Ishikawa (cell line): ENCODE results near the gene SACM1L.

Source experiments
- CEBPB ChIP-seq: IDR thresholded peaks from 2 replicates; pipeline ENCODE4 v1.6.1; 2012
- CREB1 ChIP-seq: IDR thresholded peaks from 2 replicates; pipeline ENCODE4 v1.6.1; 2012; ENCODE audit warnings: low read depth
- EGR1 ChIP-seq: IDR thresholded peaks from 2 replicates; pipeline ENCODE4 v1.6.1; 2012
- EP300 ChIP-seq: IDR thresholded peaks from 2 replicates; pipeline ENCODE4 v1.6.1; 2012; ENCODE audit warnings: borderline replicate concordance
- FOXM1 ChIP-seq: IDR thresholded peaks from 2 replicates; pipeline ENCODE4 v1.6.1; 2012; ENCODE audit warnings: low read depth, borderline replicate concordance
- NFIC ChIP-seq: IDR thresholded peaks from 2 replicates; pipeline ENCODE4 v1.6.1; 2012
- RAD21 ChIP-seq: IDR thresholded peaks from 2 replicates; pipeline ENCODE4 v1.6.1; 2012; ENCODE audit warnings: low read depth
- TAF1 ChIP-seq: IDR thresholded peaks from 2 replicates; pipeline ENCODE4 v1.6.1; 2012; ENCODE audit warnings: low read depth, mild to moderate bottlenecking
- TCF12 ChIP-seq: IDR thresholded peaks from 2 replicates; pipeline ENCODE4 v1.6.1; 2012; ENCODE audit warnings: low read depth
- TEAD4 ChIP-seq: IDR thresholded peaks from 2 replicates; pipeline ENCODE4 v1.6.1; 2012
- USF1 ChIP-seq: IDR thresholded peaks from 2 replicates; pipeline ENCODE4 v1.6.1; 2012
- YY1 ChIP-seq: IDR thresholded peaks from 2 replicates; pipeline ENCODE4 v1.6.1; 2012; ENCODE audit warnings: low read depth
- ZBTB7A ChIP-seq: IDR thresholded peaks from 2 replicates; pipeline ENCODE4 v1.6.1; 2012; ENCODE audit warnings: low read depth
- TF ChIP-seq, protein P1 (sequence below): IDR thresholded peaks from 2 replicates; pipeline ENCODE4 v1.6.1; 2012
- TF ChIP-seq, protein P2 (sequence below): IDR thresholded peaks from 2 replicates; pipeline ENCODE4 v1.6.1; 2012; ENCODE audit warnings: low read depth, mild to moderate bottlenecking

The SACM1L gene

DNA sequence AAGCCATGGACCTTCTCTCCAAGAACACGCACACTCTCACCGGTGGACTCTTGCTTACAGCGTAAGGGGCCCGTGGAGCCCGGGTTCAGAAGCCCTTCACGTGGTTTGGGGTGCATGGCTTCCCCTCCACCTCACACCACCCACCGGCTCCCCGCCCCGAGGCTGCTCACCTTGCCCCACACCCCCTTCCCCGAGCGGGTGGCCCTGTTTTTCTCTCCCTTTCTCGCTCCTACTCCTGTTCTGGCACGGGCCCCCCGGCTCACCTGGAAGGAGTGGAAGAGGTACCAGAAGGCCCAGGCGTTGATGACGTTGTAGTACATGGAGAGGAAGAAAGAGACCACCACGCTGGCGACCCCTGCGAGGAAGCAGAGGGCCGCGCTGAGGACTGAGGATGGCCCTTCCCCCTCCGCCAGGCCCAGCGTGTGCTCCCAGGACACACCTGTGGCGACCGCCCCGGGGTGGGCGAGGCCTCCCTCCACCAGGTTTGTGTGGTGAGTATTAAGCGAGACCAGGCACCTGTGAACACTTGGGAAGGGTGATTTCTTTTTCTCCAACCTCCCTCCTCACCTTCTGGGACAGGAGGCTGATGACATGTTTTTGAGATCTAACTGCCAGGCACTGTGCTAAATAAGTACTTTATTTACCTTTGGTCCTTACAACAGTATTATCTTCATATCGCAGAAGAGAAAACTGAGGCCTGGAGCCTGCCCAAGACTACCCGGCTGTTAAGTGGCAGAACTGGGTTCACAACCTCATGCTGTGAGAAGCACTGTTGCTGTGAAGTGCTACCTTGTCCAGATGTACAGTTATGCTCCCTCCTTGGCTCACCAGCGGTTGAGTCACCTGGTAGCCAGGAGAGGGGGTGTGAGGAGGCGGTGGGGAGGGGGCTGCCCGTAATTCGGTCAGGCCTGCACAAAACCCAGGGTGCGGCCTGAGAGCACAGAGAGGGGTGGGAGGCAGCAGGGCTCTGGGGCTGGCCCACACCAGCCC is 90.8 kb downstream of the SACM1L start:
- TF ChIP-seq TEAD4 (peak; percentile 63), YY1 (no peak), CEBPB (no peak), NFIC (peak; percentile 90), TCF12 (peak; percentile 92), EGR1 (peak; percentile 64; the same call in 1 of the 2 replicates), CREB1 (no peak), FOXM1 (no peak), ZBTB7A (peak; percentile 96; the same call in 1 of the 2 replicates), EP300 (peak; percentile 84), USF1 (0 out of 2 replicates have a peak, but pooled peaks have one; percentile 25), TAF1 (0 out of 2 replicates have a peak, but pooled peaks have one; percentile 25), RAD21 (peak; percentile 22; the same call in 1 of the 2 replicates)
- TF ChIP-seq, protein P1, sequence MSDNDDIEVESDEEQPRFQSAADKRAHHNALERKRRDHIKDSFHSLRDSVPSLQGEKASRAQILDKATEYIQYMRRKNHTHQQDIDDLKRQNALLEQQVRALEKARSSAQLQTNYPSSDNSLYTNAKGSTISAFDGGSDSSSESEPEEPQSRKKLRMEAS, result peak; percentile 79
- TF ChIP-seq, protein P2, sequence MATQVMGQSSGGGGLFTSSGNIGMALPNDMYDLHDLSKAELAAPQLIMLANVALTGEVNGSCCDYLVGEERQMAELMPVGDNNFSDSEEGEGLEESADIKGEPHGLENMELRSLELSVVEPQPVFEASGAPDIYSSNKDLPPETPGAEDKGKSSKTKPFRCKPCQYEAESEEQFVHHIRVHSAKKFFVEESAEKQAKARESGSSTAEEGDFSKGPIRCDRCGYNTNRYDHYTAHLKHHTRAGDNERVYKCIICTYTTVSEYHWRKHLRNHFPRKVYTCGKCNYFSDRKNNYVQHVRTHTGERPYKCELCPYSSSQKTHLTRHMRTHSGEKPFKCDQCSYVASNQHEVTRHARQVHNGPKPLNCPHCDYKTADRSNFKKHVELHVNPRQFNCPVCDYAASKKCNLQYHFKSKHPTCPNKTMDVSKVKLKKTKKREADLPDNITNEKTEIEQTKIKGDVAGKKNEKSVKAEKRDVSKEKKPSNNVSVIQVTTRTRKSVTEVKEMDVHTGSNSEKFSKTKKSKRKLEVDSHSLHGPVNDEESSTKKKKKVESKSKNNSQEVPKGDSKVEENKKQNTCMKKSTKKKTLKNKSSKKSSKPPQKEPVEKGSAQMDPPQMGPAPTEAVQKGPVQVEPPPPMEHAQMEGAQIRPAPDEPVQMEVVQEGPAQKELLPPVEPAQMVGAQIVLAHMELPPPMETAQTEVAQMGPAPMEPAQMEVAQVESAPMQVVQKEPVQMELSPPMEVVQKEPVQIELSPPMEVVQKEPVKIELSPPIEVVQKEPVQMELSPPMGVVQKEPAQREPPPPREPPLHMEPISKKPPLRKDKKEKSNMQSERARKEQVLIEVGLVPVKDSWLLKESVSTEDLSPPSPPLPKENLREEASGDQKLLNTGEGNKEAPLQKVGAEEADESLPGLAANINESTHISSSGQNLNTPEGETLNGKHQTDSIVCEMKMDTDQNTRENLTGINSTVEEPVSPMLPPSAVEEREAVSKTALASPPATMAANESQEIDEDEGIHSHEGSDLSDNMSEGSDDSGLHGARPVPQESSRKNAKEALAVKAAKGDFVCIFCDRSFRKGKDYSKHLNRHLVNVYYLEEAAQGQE, result no peak

GRCh38 chr3:45781271-45781670 is 92.1 kb downstream of the SACM1L start:
- TF ChIP-seq ZBTB7A (no peak), TAF1 (no peak), CREB1 (no peak)
- TF ChIP-seq, protein P2, result no peak

DNA sequence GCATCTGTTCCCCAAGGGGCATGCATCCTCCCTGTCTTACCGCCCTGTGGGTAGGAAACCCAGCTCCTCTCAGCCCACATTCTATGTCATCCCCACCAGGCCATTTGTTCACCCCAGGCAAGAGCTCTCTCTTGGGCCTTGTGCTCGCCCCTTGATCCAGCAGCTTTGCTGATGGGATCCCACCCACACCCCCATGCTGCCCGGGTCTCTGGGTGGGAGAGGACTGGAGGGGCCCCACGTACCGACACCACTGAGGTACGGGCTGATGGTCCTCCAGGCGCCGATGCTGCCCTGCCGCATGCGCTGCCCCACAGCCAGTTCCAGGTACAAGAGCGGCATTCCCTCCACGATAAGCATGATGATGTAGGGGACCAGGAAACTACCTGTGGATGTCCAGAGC is 92.6 kb downstream of the SACM1L start:
- TF ChIP-seq USF1, result no peak
- no peak for TF ChIP-seq ZBTB7A
- no peak for TF ChIP-seq EP300
- TF ChIP-seq FOXM1, result no peak
- no peak for TF ChIP-seq CREB1
- no peak for TF ChIP-seq EGR1
- TF ChIP-seq, protein P2, result no peak
- no peak for TF ChIP-seq CEBPB

GRCh38 chr3:45782381-45782780 is 93.2 kb downstream of the SACM1L start:
- no peak for TF ChIP-seq EGR1

DNA sequence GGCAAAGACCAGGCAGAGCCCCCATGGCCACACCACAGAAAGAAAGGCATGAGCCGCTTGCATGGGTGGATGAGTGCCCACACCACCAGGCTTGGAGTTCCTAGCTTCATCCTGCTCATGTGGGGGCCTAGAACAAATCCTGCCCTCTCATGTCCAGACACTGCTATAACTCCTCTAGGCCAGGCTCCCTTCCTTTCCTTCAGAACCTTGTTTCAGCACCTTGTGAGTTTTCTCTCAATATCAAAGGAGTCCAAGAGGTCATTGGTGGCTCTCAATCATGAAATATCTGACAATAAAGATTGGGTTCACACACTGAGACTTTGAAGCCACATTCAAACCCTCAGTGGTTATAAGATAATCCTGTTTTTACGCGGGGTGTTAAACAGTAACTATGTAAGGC is 94.5 kb downstream of the SACM1L start:
- TF ChIP-seq RAD21, result peak; percentile 35
- no peak for TF ChIP-seq USF1
- TF ChIP-seq, protein P2, result no peak
- TF ChIP-seq EGR1, result no peak
